Stimulated activated CD4-positive, alpha-beta T cell treated with anti-CD3 and anti-CD28 coated beads, Interleukin-2, amount 100 ng/mL, for 48 hours (primary cell): Measurements from ENCODE around the gene LCOR.
"Not testable (repeated sequence)": the region's sequence is repeated elsewhere in the genome, so short reads cannot be mapped to it uniquely, and the experiment has no call there.

Source experiments
- DNase-seq, 2 donors: peaks; one replicate each; pipeline ENCODE4 v3.0.0-alpha.2; 2020

LCOR gene

DNA sequence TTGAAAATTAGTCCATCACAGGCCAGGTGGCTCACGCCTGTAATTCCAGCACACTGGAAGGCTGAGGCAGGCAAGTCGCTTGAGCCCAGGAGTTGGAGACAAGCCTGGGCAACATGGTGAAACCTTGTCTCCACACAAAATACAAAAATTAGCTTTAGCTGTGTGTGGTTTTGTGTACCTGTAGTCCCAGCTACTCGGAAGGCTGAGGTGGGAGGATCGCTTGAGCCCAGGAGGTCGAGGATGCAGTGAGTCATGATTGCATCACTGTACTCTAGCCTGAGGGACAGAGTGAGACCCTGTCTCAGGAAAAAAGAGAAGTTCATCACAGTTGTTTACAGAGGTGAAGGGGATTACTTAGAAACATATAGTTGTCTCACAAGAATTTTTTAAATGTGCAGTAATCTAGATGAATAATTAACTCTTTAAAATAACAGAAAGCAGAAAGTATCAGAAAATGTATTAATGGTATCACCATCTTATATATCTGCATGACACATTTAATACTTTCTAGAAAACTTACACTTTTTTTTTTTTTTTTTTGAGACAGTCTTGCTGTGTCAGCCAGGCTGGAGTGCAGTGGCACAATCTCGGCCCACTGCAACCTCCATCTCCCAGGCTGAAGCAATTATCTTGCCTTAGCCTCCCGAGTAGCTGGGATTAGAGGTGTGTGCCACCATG lies 8.9 kb downstream of the LCOR start:
- DNase-seq, result no peak

DNA sequence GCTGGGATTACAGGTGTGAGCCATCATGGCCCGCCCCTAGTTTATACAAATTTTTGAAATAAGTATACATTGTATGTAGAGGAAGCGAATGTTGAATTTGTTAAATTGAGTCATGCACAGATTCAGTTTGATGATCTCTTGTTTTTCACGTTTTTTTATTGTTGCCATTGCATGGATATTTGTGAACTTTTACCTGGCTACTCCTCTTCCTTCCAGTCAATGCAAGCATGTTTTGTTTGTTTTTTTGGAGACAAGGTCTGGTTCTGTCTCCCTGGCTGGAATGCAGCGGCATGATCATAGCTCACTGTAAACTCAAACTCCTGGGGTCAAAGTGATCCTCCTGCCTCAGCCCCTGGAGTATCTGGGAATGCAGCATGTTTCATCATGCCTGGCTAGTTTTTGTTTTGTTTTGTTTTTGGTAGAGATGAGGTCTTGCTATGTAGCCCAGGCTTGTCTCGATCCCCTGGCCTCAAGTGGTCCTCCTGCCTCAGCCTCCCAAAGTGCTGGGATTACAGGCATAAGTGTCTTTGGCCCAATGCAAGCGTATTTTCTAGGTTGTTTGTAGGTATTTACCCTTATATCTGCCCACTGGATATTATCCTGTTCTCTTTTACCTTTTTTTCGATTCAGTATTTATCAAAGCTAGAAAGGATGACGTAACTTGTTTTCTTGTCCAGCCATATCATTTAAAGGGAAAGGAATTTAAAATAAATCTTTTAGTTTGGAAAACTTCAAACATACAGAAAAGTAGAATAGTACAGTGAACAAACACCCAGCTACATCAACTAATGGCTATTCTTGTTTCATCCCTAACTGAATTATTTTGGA lies 11.0 kb downstream of the LCOR start:
- DNase-seq, result no peak

DNA sequence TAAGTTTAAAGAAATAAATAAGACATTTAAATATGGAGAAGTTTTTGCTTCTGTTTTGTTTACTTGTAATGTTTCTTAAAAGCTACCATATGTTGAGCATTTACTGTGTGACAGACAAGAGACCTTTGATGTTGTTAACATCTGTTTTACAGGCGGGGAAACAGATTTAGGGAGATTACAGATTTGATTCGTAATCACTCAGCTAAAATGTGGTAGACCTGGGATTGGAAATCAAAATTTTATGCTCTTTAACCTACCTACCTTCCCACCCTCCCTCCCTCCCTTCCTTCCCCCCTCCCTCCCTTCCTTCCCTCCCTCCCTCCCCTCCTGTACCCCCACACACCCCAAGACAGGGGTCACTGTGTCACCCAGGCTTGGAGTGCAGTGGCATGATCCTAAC lies 11.7 kb downstream of the LCOR start:
- DNase-seq, result no peak

DNA sequence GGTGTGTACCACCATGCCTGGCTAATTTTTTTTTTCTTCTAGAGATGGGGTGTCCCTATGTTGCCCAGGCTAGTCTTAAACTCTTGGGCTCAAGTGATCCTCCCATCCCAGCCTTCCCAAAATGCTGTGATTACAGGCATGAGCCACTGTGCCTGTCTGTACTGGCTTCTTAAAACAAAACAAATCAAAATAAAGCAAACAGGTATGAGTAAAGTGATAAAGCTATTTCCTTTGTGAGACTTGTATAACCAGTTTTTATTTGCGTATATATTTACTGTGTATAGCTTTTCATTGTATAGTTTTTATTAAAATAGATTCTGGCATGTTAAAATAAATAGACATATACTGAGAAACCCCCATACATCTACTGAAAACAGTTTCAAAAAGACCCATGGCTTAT lies 14.3 kb downstream of the LCOR start:
- DNase-seq, result no peak

DNA sequence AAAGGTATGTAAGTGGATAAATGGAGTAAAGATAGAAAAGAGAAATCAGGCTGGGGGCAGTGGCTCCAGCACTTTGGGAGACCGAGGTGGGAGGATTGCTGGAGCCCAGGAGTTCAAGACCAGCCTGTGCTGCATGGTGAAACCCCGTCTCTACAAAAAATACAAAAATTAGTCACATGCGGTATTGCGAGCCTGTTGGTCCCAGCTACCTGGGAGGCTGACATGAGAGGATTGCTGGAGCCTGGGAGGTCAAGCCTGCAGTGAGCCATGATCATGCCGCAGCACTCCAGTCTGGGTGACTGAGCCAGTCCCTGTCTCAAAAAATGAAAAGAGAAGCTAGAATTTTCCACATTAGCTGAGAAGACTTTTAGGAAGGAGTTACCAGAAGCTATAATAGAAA lies 14.8 kb downstream of the LCOR start:
- no peak for DNase-seq

DNA sequence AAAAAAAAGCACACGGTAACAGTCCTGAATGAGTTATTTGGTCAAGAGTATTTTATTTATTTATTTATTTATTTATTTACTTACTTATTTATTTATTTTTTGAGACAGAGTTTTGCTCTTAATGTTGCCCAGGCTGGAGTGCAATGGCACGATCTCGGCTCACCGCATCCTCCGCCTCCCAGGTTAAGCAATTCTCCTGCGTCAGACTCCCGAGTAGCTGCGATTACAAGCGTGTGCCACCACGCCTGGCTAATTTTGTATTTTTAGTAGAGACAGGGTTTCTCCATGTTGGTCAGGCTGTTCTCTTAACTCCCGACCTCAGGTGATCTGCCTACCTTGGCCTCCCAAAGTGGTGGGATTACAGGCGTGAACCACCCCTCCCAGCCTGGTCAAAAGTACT lies 15.3 kb downstream of the LCOR start:
- DNase-seq, result not testable (repeated sequence)

DNA sequence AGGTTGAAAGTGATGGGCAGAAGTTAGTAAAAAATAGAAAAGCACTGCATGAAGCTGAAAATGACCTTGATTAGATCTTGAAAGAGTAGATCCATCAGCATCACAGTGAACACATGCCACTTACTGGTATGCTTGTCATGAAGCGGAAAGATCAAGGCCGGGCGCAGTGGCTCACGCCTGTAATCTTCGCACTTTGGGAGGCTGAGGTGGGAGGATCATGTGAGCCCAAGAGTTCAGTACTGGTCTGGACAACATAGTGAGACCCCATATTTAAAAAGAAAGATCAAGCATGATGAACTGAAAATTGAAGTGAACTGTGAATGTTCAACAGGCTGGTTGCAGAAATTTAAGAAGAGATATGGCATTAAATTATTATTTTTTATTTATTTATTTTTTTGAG lies 18.0 kb downstream of the LCOR start:
- DNase-seq, result no peak

DNA sequence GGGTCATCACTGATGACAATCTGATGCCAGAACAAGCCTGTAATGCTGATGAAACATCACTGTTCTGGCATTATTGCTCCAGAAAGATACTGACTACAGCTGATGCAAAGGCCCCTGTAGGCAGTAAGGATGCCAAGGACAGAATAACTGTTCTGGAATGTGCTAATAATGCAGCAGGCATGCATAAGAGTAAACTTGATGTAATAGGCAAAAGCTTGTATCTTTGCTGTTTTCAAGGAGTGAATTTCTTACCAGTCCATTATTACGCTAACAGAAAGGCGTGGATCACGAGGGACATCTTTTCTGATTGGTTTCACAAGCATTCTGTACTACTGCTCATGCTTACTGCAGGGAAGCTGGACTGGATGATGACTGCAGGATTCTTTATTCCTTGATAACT lies 18.7 kb downstream of the LCOR start:
- DNase-seq, result no peak

DNA sequence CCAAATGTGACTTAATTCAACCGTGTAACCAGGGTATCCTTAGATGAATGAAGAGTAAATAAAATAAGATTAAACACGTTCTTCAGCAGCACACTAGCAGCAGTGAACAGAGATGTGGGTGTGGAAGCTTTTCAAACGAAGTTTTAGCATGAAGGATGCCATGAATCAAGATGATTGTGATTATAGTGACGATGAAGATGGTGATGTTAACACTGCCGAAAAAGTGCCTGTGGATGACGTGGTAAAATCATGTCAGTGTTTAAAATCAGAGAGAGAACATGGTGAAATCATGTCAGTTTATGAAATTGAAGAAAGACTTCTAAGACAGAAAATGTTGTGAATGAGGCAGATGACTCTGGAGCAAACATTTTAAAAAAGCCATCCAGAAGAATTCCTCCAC lies 19.2 kb downstream of the LCOR start:
- no peak for DNase-seq

DNA sequence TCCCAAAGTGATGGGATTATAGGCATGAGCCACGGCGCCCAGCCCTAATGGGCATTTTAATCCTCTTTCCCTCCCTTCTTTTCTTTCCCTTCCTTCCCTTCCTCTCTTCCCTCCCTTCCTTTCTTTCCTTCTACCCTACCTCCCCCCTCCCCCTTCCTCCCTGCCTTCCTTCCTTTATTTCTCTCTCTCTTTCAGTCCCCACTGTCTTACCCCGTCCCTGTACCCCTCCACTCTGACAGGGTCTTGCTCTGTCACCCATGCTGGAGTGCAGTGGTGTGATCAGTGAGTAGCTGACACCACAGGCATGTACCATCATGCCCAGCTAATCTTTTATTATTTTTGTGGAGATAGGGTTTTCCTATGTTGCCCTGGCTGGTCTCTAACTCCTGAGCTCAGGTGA lies 24.2 kb downstream of the LCOR start:
- DNase-seq, result no peak

DNA sequence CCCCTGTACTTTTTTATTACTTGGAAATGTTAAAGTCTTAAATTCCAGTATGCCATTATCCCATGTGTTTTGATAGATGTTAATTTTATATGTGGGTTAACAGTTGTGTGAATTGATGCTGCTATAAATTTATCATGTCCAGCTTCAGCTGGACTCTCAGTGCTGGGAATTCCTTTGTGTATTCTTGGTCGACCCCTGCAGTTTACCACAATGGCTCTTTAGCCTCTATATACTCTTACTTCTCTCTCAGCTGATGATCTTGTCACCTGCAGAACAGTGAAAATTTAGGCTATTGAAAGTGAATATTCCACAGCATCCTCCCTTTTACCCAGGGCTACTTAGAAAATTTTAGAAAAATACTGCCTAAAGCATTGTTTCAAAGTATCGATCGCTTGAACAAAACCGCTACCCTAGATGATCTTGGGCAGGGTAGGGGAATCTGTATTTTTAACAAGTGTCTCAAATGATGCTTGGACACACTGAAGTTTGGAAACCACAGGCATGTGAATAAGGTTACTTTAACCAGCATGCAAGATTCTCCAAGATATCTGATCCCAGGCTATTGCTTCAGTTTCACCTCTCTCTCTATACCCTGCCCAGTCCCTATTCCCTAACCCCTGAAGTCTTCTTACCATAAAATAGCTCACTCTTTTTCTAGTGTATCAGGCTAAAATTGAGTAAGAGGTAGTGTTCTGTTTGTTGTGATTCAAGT lies 25.4 kb downstream of the LCOR start:
- no peak for DNase-seq

DNA sequence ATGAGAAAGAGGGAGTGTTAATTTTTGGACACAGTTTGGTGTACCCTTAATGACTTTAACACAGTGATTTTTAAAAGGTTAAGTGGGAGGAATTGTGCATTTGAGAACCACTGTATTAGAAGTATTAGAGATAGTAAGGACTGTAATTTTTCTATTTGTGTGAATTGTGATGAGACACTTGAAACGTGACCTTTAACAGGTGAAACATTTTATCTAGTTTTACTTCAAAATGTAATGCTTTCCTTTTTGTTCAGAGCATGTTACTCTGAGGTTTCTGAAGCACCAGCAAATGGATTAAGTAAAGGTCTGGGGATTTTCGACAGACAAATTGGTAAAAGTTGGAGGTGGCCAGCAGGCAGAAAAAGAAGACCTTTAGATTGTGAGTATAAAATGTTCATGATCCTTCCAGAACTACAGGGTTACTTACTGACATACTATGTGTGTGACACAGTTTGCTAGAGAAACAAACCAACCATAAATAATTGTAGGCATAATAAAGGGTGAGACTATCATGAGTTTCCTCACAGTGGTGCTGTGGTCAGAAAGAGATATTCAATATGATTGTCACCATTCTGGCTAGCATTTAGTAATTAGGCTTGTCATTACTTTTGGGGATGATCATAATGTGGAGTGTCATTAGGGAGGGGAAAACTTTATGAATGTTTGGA lies 26.1 kb downstream of the LCOR start:
- no peak for DNase-seq

DNA sequence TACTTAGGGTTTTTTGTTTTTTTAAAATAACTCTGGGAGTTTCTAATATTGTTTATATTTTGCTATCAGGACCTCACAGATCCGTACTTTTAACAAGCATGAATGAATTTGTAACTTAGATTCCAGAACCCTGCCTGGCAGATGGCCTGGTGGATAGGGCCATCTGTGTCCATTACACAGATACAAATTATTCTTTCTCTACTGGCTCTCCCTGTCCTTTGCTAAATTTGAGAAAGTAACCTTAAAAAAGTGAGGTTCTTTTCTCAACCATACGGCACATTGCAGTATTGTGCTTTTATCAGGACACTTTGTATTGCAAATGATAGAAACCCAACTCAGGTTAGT lies 26.6 kb downstream of the LCOR start:
- DNase-seq, result no peak

DNA sequence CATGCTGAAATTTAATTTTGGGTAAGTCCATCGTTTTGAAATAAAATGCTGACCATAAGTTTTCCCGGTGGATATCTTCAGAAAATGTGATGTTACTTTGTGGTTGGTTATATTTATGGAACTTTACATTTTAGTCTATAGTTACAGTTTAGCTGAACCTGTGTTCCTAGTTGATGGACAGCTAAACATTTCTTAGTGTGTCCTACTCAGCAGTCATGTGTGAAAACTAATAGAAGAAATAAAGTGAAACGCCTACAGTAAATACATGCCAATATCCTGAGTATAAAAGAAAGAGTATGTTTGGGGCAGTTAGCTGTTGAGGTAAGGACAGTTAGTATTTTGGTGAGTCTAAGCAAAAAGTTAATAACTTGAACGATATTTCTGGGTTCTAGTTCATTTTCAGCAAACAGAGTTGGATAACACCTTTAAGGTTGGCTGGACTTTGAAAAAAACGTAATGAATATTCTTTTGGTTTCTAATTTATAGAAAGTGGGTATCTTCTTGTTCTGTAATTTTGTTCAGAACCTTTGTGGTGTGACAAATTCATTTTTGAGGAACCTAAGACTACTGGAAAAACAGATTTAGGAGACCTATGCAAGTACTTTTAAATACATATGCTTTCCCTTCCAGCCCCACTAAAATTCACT lies 28.7 kb downstream of the LCOR start:
- no peak for DNase-seq

DNA sequence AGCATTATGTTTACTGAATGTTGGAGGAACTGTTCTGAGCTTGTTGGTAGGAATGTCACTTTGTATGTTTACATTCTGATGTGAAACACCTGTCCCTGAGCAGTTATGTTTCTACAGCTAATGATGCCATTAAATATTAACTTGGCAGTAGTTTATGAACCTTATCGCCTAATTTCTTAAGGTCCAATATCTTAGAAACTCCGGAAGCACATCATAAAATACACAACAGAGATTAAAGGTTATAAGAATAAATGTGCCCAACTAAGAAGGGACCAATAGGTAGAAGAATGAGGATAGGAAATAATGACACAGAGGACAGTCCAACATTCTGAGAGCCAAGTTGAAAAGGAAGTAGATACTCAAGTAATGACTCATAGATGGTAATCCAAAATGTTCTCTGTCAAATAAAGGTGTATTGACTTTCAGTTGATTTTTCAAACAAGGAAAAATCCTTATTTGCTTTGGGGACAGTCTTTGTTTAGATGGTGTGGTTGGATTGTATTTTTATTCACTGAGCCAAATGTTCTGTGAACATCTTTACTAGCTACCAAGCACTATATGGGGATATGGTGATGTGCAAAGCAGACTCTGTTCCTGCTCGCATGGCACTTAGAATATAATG lies 31.9 kb downstream of the LCOR start:
- DNase-seq, result no peak

DNA sequence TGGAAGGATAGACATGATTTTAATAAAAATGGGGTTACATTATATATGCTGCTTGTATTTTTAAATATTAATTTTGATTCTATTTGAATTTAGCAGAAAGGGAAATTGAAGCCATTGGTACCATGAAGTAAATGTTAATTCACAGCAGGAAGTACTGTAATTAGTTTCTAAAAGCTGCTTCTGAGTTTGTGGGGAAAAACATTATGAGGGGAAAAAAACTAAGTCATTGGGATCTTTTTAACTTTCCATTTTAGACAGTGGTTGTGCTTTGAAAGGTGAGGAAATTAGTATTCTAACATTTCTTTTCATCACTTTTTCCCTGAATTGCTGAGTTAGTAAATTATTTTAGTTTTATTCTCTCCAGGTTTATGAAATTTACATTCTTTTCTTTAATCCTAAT lies 41.0 kb downstream of the LCOR start:
- no peak for DNase-seq

DNA sequence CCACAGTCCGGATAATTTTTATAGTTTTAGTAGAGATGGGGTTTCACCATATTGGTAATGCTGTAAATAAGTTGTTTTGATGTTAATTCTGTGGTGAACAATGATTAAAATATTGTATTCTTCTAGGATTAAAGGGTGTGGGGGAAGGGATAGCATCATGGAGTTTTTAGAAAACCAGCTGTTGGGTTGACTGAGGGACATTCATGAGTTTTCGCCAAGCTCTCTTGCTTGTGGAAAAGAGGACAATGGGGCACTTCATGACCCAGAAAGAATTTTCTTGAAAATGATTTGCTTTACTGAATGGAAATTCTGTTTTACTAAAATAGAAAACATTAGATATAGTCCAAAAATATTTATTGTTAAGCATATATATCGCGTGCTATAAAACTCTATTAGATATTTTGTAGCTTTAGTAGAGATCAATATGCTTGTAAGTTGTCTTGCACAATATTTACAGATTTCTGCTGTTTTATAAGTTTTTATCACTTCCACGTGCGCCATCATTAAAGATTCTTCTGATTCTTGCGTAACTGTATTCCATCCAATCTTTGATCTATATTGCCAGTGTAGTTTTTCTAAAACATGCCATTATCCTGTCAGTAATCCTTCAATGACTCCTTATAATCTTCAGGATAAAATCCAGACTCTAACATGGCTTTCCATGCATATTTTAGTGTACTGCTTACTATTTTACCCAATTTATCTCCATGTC lies 41.8 kb downstream of the LCOR start:
- DNase-seq, result no peak

DNA sequence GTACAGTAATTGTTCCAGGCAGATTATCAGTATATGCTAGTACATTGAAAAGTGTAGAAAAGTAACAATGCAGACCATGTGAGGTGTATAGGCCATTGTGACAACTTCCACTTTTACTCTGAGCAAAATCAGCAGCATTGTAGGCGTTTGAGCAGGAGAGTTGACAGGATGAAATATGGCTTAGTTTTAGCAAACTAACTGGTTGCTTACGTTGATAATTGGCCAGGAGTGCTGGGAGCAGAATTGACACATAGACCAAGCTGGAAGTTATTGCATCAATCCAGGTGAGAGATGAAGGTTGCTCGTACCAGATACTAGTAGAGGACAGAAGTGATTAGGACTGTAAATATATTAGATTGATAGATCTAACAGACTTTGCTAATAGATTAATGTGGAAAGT lies 46.0 kb downstream of the LCOR start:
- DNase-seq, result no peak

DNA sequence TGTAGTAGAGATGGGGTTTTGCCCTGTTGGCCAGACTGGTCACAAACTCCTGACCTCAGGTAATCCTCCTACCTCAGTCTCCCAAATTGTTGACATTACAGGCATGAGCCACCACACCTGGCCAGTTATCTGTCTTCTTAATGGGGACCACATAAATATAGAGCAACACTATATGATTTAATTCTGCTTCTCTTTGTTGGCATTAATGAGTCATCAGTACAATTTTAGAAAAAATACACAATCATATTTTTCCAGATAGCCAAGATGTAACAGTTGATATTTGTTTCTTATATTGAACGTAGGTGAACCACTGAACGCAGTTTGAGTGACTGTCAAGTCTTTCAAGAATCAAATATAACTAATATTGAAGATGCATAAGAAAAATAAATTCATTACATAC lies 48.5 kb downstream of the LCOR start:
- no peak for DNase-seq

DNA sequence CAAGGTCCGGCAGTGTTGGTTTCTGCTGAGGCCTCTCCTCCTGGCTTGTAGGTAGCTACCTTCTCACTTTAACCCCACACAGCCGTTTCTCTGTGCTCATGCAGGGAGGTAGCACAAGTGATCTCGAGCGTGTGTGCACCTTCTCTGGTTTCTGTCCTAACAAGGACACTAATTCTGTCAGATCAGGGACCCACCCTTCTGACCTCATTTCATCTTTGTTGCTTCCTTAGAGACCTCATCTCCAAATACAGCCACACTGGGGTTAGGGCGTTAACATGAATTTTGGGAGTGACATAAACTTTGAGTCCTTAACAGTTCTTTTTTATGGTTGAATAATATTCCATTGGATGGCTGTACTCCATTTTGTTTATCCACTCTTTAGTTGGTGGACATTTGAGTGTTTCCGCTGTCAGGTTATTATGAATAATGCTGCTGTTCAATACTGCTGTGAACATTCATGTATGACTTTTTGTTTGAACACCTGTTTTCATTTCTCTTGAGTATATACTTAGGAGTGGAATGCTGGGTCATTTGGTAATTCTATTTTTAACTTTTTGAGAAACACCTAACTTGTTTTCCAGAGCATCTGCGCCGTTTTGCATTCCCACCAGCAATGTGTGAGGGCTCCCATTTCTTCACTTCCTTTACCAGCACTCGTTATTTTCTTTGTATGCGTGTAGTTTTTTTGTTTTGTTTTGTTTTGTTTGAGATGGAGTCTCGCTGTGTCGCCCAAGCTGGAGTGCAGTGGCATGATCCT lies 57.5 kb downstream of the LCOR start:
- DNase-seq, result no peak

DNA sequence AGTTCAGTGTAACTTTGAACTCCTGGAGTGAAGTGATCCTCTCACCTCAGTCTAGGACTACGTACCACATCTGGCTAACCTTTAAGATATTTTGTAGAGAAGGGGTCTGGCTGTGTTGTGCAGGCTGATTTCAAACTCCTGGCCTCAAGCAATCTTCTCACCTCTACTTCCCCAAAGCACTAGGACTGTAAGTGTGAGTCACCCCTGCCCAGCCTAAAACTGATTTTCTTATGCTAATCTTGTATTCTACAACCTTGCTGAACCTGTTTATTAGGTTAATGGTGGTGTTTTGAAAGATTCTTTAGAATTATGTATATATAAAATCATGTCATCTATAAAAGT lies 58.0 kb downstream of the LCOR start:
- DNase-seq, result no peak
